C4-2B (cell line): ENCODE measurements around the gene KCNMA1.

ENCODE experiments used
- ZFX ChIP-seq: fragments of 450-650 bp; IDR thresholded peaks from 2 replicates; pipeline ENCODE4 v1.6.1; 2017
- TF ChIP-seq, protein P1 (sequence below): fragments of 450-650 bp; conservative IDR thresholded peaks from 2 replicates; pipeline ENCODE4 v1.5.1; 2017; ENCODE audit warnings: mild to moderate bottlenecking

DNA sequence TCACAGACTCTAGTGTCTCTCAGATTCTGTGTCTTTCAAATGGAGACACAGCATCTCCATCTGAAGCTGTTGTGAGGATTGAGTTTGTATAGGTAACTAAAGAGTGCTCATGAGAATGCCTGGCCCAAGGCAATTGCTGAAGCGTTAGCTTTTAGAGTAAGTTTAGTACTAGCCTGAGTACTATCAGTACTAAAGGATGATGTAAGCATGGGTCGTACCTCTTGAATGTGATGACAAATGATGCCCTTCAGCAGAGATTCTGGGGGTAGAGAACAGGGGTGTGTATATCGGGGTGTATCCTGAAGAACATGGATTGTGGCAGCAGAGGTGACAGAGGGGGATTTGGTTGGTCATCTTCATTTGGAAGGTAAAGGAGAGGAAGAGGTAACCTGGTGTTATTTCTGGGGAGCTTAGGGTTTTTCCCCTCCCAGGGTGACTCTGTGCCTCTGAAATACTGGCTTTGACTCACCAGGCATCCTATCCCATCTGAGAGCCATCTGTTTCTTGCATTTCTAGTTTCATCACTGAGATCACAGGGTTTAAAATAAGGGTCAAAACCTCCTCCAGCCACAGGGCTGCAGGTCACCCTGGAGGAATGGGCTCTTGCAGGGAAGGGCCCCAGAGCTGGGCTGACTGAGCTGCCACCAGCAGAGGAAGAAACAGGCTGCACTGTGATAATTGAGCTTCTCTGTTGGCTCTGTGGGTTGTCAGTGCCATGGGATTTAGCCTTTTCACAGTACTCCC lies 756.0 kb downstream of the KCNMA1 start:
- TF ChIP-seq, protein P1, sequence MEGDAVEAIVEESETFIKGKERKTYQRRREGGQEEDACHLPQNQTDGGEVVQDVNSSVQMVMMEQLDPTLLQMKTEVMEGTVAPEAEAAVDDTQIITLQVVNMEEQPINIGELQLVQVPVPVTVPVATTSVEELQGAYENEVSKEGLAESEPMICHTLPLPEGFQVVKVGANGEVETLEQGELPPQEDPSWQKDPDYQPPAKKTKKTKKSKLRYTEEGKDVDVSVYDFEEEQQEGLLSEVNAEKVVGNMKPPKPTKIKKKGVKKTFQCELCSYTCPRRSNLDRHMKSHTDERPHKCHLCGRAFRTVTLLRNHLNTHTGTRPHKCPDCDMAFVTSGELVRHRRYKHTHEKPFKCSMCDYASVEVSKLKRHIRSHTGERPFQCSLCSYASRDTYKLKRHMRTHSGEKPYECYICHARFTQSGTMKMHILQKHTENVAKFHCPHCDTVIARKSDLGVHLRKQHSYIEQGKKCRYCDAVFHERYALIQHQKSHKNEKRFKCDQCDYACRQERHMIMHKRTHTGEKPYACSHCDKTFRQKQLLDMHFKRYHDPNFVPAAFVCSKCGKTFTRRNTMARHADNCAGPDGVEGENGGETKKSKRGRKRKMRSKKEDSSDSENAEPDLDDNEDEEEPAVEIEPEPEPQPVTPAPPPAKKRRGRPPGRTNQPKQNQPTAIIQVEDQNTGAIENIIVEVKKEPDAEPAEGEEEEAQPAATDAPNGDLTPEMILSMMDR = no peak
- TF ChIP-seq ZFX = no peak
